DND-41 (cell line): Measurements from ENCODE around the gene LILRB5.

Source experiments
- ATAC-seq: fragments of 200-7000 bp; cut with Tn5 transposase; 3 replicates; pipeline ENCODE4 v1.9.1; 2021; ENCODE audit warnings: low read depth; ENCODE audit not compliant: insufficient read depth
- DNase-seq: peaks from one replicate; pipeline ENCODE4 v3.0.0-alpha.2; 2020
- H2AFZ ChIP-seq: 2 replicates; pipeline ENCODE4 v1.6.0; 2012; ENCODE audit warnings: low read depth, low read length
- H3K27ac ChIP-seq: 2 replicates; pipeline ENCODE4 v1.5.1; 2012; ENCODE audit warnings: low read length, inconsistent platforms
- H3K27me3 ChIP-seq: fragments of 200-600 bp; sonication (generic); 2 replicates; pipeline ENCODE4 v1.6.0; 2012; ENCODE audit warnings: low read length, mild to moderate bottlenecking, inconsistent platforms; ENCODE audit not compliant: insufficient read depth, poor library complexity
- H3K36me3 ChIP-seq: 2 replicates; pipeline ENCODE4 v1.5.1; 2012; ENCODE audit warnings: low read length, inconsistent platforms; ENCODE audit not compliant: insufficient read depth
- H3K4me1 ChIP-seq: 2 replicates; pipeline ENCODE4 v1.5.1; 2012; ENCODE audit warnings: mild to moderate bottlenecking, low read length; ENCODE audit not compliant: insufficient read depth
- H3K4me2 ChIP-seq: 2 replicates; pipeline ENCODE4 v1.6.0; 2012; ENCODE audit warnings: mild to moderate bottlenecking, moderate library complexity, low read length, inconsistent platforms; ENCODE audit not compliant: insufficient read depth
- H3K4me3 ChIP-seq, 2 experiments: fragments of 200-600 bp in 1 of 2; shearing (Covaris generic) in 1 of 2; 2 replicates each; pipeline ENCODE4 v1.5.1; 2012 to 2016; ENCODE audit warnings: inconsistent platforms in 2 of 2, low read length in 2 of 2, mild to moderate bottlenecking in 2 of 2, low read depth in 1 of 2, moderate library complexity in 1 of 2
- H3K79me2 ChIP-seq: 2 replicates; pipeline ENCODE4 v1.6.0; 2012; ENCODE audit warnings: low read length, inconsistent platforms; ENCODE audit not compliant: insufficient read depth
- H3K9ac ChIP-seq: 2 replicates; pipeline ENCODE4 v1.6.0; 2012; ENCODE audit warnings: low read depth, mild to moderate bottlenecking, inconsistent platforms, low read length, moderate library complexity
- H3K9me3 ChIP-seq: 2 replicates; pipeline ENCODE4 v1.5.1; 2012; ENCODE audit warnings: low read length, moderate library complexity, mild to moderate bottlenecking, inconsistent platforms; ENCODE audit not compliant: insufficient read depth, severe bottlenecking
- H4K20me1 ChIP-seq: 2 replicates; pipeline ENCODE4 v1.6.0; 2012; ENCODE audit warnings: low read length; ENCODE audit not compliant: insufficient read depth
- CTCF ChIP-seq: IDR thresholded peaks from 2 replicates; pipeline ENCODE4 v1.5.1; 2012; ENCODE audit warnings: borderline replicate concordance, low read length, moderate library complexity, mild to moderate bottlenecking; ENCODE audit not compliant: poor library complexity, severe bottlenecking; ENCODE audit errors: extremely low read depth
- EZH2 ChIP-seq: IDR thresholded peaks from 3 replicates; pipeline ENCODE4 v1.6.1; 2012; ENCODE audit warnings: borderline replicate concordance, low read depth, mild to moderate bottlenecking, moderate library complexity, low read length, inconsistent platforms; ENCODE audit not compliant: severe bottlenecking

LILRB5 gene

DNA sequence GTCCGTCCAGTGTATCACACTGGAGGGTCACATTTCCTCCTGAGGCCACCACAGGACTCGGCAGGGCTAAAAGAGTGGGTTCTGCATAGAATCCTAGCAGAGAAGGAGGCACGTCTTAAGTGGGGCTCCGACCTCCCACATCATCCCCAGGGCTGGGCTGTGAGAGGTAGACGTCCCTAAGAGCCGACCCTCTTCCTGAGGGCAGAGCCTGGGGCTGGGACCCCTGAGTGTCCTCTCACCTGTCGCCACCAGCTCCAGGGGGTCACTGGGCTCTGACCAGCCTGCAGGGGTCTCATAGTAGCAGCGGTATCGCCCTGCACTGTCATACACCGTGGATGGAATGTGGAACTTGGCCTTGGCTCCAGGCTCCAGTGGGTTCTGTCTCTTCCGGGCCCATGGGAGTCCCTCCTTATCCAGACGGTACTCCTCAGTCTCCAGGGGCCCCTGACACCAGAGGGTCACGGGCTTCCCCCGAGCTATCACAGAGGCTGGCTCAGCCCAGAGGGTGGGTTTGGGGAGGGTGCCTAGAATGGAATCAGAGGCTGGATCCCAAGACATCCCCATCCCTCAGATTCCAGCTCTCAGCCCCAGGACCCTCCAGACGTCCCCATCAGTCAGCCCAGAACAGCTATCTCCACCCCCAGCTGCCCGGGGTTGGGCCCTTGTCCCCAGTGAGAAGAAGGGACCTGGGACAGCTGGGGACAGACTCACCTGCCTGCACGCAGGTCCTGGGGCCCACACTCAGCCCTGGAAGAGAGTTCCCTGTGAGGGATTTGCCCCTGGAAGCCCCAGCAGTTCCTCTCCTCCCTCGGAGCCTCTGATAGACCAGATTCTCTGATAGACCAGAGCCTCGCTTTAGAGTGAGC, 590 bp downstream of the LILRB5 start:
- H3K4me1 ChIP-seq = no peaks in the 10 kb centered on the region
- no peak overlapping the region for H3K4me2 ChIP-seq
- no peaks in the 10 kb centered on the region for H3K27me3 ChIP-seq
- H3K9me3 ChIP-seq = no peaks in the 10 kb centered on the region
- ATAC-seq (no peak), DNase-seq (no peak)
- no peak overlapping the region for H3K4me3 ChIP-seq
- no peak overlapping the region for H3K27ac ChIP-seq
- H3K36me3 ChIP-seq = no peaks in the 10 kb centered on the region
- 0 out of 2 replicates have a peak, but pooled peaks cover 2% of the 10 kb centered on the region for H4K20me1 ChIP-seq
- no peaks in the 10 kb centered on the region for H3K79me2 ChIP-seq
- H3K9ac ChIP-seq = no peak overlapping the region
- TF ChIP-seq CTCF (no peak), EZH2 (no peak)
- no peak overlapping the region for H2AFZ ChIP-seq

GRCh38 chr19:54255105-54255775, 1.8 kb downstream of the LILRB5 start:
- Histone ChIP-seq H3K4me1 (no peaks in the 10 kb centered on the region), H3K27ac (no peak overlapping the region), H2AFZ (no peak overlapping the region), H3K36me3 (no peaks in the 10 kb centered on the region), H3K9ac (no peak overlapping the region), H3K79me2 (no peaks in the 10 kb centered on the region), H3K4me2 (no peak overlapping the region), H3K4me3 (no peak overlapping the region), H4K20me1 (0 out of 2 replicates have a peak, but pooled peaks cover 2% of the 10 kb centered on the region), H3K27me3 (no peaks in the 10 kb centered on the region), H3K9me3 (no peaks in the 10 kb centered on the region)
- ATAC-seq = no peak
- no peak for DNase-seq
- TF ChIP-seq EZH2 = no peak
- no peak for TF ChIP-seq CTCF

GRCh38 chr19:54254195-54254906, 2.7 kb downstream of the LILRB5 start:
- Histone ChIP-seq H3K4me2 (no peak overlapping the region), H3K9ac (no peak overlapping the region), H3K27me3 (no peaks in the 10 kb centered on the region)

More at GRCh38 chr19:54254195-54254906, 2.7 kb downstream of the LILRB5 start:
- Histone ChIP-seq H4K20me1 (0 out of 2 replicates have a peak, but pooled peaks cover 2% of the 10 kb centered on the region), H3K4me1 (no peaks in the 10 kb centered on the region), H3K4me3 (no peak overlapping the region), H3K79me2 (no peaks in the 10 kb centered on the region), H2AFZ (no peak overlapping the region), H3K9me3 (no peaks in the 10 kb centered on the region), H3K36me3 (no peaks in the 10 kb centered on the region), H3K27ac (no peak overlapping the region)
- DNase-seq (no peak), ATAC-seq (no peak)
- TF ChIP-seq EZH2 (no peak), CTCF (no peak)
